ENCODE data around the gene PHYHD1.

DNA sequence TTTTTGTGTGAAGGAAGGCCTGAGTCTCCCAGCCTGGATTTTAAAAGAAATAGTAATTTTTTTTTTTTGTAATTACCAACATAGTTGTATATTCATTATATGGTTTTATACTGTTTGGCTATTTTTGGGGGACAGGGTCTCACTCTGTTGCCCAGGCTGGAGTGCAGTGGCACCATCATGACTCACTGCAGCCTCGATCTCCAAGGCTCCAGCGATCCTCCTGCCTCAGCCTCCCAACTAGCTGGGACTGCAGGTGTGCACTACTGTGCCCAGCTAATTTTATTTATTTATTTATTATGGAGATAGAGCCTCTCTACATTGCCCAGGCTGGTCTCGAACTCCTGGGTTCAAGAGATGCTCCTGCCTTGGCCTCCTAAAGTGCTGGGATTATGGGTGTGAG is 33.7 kb upstream of the PHYHD1 start:
- no peak for TF ChIP-seq POLR2A (IDR thresholded peaks at IDR 0.05)
- TF ChIP-seq, protein P1, sequence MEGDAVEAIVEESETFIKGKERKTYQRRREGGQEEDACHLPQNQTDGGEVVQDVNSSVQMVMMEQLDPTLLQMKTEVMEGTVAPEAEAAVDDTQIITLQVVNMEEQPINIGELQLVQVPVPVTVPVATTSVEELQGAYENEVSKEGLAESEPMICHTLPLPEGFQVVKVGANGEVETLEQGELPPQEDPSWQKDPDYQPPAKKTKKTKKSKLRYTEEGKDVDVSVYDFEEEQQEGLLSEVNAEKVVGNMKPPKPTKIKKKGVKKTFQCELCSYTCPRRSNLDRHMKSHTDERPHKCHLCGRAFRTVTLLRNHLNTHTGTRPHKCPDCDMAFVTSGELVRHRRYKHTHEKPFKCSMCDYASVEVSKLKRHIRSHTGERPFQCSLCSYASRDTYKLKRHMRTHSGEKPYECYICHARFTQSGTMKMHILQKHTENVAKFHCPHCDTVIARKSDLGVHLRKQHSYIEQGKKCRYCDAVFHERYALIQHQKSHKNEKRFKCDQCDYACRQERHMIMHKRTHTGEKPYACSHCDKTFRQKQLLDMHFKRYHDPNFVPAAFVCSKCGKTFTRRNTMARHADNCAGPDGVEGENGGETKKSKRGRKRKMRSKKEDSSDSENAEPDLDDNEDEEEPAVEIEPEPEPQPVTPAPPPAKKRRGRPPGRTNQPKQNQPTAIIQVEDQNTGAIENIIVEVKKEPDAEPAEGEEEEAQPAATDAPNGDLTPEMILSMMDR (IDR thresholded peaks at IDR 0.05) = no peak
- no peak for TF ChIP-seq POLR2AphosphoS5 (IDR thresholded peaks at IDR 0.05)
